MCF 10A (cell line): ENCODE data around the gene MAK. TPM values are rescaled to one million over a fixed set of nuclear protein-coding genes. Genes with fewer than 3 reads are reported as not detected.
A peak's percentile ranks its signal among the peaks of the same experiment; 100 is the strongest.
"Not testable (repeated sequence)": the region's sequence is repeated elsewhere in the genome, so short reads cannot be mapped to it uniquely, and the experiment has no call there.

Source experiments
- BruUV-seq: library from RNA; stranded (reverse); fragments of 400-500 nt; replicated peaks from 2 replicates; lab custom pipeline; 2021; lab: Mats Ljungman, UMichigan
- CTCF ChIA-PET: fragments of 300-600 bp; sonication (Branson Sonifier 250); formaldehyde crosslinking; extraction: SDS; loops from one replicate; lab custom pipeline; 2021; ENCODE audit warnings: antibody characterized with exemption, inconsistent platforms; lab: Yijun Ruan, JAX
- POLR2A ChIA-PET: fragments of 300-600, 350-650 bp; sonication (Branson Sonifier 250); formaldehyde crosslinking; extraction: SDS; loops from one replicate; lab custom pipeline; 2020; ENCODE audit warnings: antibody characterized with exemption, inconsistent platforms; lab: Yijun Ruan, JAX
- DNase-seq: peaks from one replicate; pipeline ENCODE4 v3.0.0-alpha.2; 2018; ENCODE audit not compliant: unreplicated experiment
- H3K27ac Mint-ChIP-seq: one replicate; pipeline ENCODE4 v1.8.0; 2022; ENCODE audit warnings: mild to moderate bottlenecking, low read depth, mixed read lengths; ENCODE audit not compliant: unreplicated experiment
- H3K27me3 Mint-ChIP-seq: one replicate; pipeline ENCODE4 v1.8.0; 2022; ENCODE audit warnings: mixed read lengths; ENCODE audit not compliant: insufficient read depth, unreplicated experiment
- H3K36me3 Mint-ChIP-seq: one replicate; pipeline ENCODE4 v1.8.0; 2022; ENCODE audit warnings: mild to moderate bottlenecking, moderate library complexity, mixed read lengths; ENCODE audit not compliant: insufficient read depth, unreplicated experiment
- H3K4me1 Mint-ChIP-seq: one replicate; pipeline ENCODE4 v1.8.0; 2022; ENCODE audit warnings: mixed read lengths; ENCODE audit not compliant: insufficient read depth, unreplicated experiment
- H3K4me3 Mint-ChIP-seq: one replicate; pipeline ENCODE4 v1.8.0; 2022; ENCODE audit warnings: mild to moderate bottlenecking, moderate library complexity, mixed read lengths; ENCODE audit not compliant: unreplicated experiment
- H3K9me3 Mint-ChIP-seq: one replicate; pipeline ENCODE4 v1.8.0; 2022; ENCODE audit warnings: mixed read lengths; ENCODE audit not compliant: unreplicated experiment
- CTCF ChIP-seq: fragments of 200-600 bp; IDR thresholded peaks from one replicate; pipeline ENCODE4 v1.8.0; 2022; ENCODE audit warnings: antibody characterized with exemption, mild to moderate bottlenecking; ENCODE audit not compliant: unreplicated experiment
- intact Hi-C: fragments of 100-400 bp; cut with micrococcal nuclease; formaldehyde crosslinking; loops from 2 replicates; pipeline ENCODE4 v1.14.1; 2022
- total RNA-seq: library from RNA; stranded (reverse); gene quantifications from 2 replicates; pipeline ENCODE4 v1.2.3, GENCODE V29; 2022

The MAK gene
- total RNA-seq, 1 experiment from 2014 or later = not detected

DNA sequence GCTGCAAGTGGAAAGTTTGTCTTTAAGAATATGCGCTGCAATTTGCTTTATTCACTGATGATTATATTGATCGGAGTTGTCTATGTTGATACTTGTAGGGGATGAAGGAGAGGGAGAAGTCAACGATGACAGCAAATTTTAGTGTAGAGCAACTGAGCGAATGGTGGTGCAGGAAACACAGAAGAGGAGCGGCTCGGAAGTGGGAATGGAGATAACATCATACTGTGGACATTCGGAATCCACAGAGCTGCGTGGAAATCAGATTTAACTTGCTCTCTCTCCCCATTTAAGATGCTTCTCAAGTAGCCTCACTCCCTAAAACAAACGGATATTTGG, 91.5 kb downstream of the MAK start:
- intact Hi-C loops = loop anchor here (1.0 kb wide), 1 partner anchor 24 kb away; the partner anchor contains the start of gene TMEM14C
- H3K36me3 Mint-ChIP-seq = peaks cover 50% of the 10 kb centered on the region
- TF ChIP-seq CTCF = no peak
- peak overlapping the region; percentile 95 for H3K27ac Mint-ChIP-seq
- H3K27me3 Mint-ChIP-seq = no peaks in the 10 kb centered on the region
- CTCF ChIA-PET = interaction anchor here (0.6 to 2.8 kb wide), 9 partner anchors 10 to 260 kb away, joined by 3 to 17 read pairs (median 4); partner anchors contain the start of genes C6orf52, PAK1IP1 and TMEM14C
- POLR2A ChIA-PET = interaction anchor here (0.6 to 7.3 kb wide), 17 partner anchors 9 to 311 kb away, joined by 3 to 185 read pairs (median 4); partner anchors contain the start of genes C6orf52, PAK1IP1 and TMEM14C
- H3K4me3 Mint-ChIP-seq = peak overlapping the region; percentile 95
- no peak for DNase-seq
- H3K9me3 Mint-ChIP-seq = no peaks in the 10 kb centered on the region
- peaks cover 18% of the 10 kb centered on the region for H3K4me1 Mint-ChIP-seq
- BruUV-seq = no TSS peak

GRCh38 chr6:10745116-10745515, 93.2 kb downstream of the MAK start:
- DNase-seq = no peak
- Mint-ChIP-seq H3K36me3 (peaks cover 42% of the 10 kb centered on the region), H3K9me3 (no peaks in the 10 kb centered on the region), H3K27ac (no peak overlapping the region), H3K27me3 (no peaks in the 10 kb centered on the region), H3K4me1 (peaks cover 10% of the 10 kb centered on the region), H3K4me3 (no peak overlapping the region)
- POLR2A ChIA-PET = interaction anchor here (5.0 to 7.3 kb wide), 2 partner anchors 22 to 50 kb away, joined by 41 to 185 read pairs; partner anchors contain the start of genes C6orf52, PAK1IP1 and TMEM14C
- BruUV-seq = no TSS peak
- CTCF ChIA-PET = no interaction called here
- intact Hi-C loops = no loop called here
- TF ChIP-seq CTCF = no peak

DNA sequence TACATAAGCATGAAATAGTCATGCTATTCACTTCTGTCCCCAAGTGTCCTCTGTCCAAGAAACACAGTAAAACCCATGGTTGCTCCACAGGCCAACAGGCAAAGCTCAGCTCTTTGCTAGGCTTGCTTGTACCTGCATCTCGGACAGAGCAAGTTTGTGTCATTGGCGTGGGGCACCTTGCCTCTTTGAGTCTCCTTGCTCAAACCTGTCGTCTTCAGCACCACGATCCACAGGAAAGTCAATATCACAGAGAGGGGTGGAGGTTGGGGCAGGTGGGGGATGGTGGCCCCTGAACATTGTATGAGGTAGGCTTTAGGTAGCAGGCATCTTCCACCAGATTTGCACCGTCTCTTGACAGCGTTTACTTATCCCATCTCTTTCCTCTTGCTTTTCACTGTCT, 94.8 kb downstream of the MAK start:
- CTCF ChIA-PET = interaction anchor here (0.6 to 1.4 kb wide), 2 partner anchors 17 to 212 kb away, joined by 3 read pairs; no protein-coding TSS in a partner anchor
- Mint-ChIP-seq H3K27me3 (no peaks in the 10 kb centered on the region), H3K9me3 (no peaks in the 10 kb centered on the region), H3K4me3 (no peak overlapping the region), H3K4me1 (peaks cover 6% of the 10 kb centered on the region), H3K27ac (no peak overlapping the region), H3K36me3 (peaks cover 48% of the 10 kb centered on the region)
- BruUV-seq = no TSS peak
- intact Hi-C loops = no loop called here
- no peak for TF ChIP-seq CTCF
- no peak for DNase-seq
- POLR2A ChIA-PET = interaction anchor here (1.5 to 7.3 kb wide), 2 partner anchors 20 to 49 kb away, joined by 4 to 185 read pairs; partner anchors contain the start of genes C6orf52, PAK1IP1 and TMEM14C

DNA sequence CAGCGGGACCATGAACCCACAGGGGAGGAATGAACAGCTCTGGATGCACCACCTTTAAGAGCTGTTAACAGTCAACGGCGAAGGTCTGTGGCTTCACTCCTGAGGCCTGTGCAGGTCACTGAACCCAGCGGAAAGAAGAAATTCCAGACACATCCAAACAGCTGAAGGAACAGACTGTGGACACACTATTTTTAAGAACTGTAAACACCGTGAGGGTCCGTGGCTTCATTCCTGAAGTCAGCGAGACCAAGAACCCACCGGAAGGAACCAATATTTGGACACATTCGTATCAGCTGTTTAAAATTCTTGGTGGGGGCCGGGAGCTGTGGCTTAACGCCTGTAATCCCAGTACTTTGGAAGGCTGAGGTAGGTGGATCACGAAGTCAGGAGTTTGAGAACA, 96.1 kb downstream of the MAK start:
- POLR2A ChIA-PET = interaction anchor here (1.5 to 7.3 kb wide), 3 partner anchors 10 to 48 kb away, joined by 4 to 185 read pairs (median 8); partner anchors contain the start of genes C6orf52, PAK1IP1 and TMEM14C
- CTCF ChIA-PET = interaction anchor here (0.7 to 1.4 kb wide), 4 partner anchors 11 to 263 kb away, joined by 3 read pairs; no protein-coding TSS in a partner anchor
- intact Hi-C loops = no loop called here

GRCh38 chr6:10741643-10742042, 96.7 kb downstream of the MAK start:
- H3K27me3 Mint-ChIP-seq, H3K4me3 Mint-ChIP-seq, intact Hi-C loops, H3K4me1 Mint-ChIP-seq, DNase-seq, BruUV-seq, H3K9me3 Mint-ChIP-seq, H3K27ac Mint-ChIP-seq: not testable (repeated sequence)
- POLR2A ChIA-PET = interaction anchor here (0.7 to 1.8 kb wide), 2 partner anchors 9 to 14 kb away, joined by 3 to 8 read pairs; no protein-coding TSS in a partner anchor
- CTCF ChIA-PET = interaction anchor here (1.1 kb wide), 1 partner anchor 99 kb away, joined by 3 read pairs; no protein-coding TSS in a partner anchor
- H3K36me3 Mint-ChIP-seq = peaks cover 42% of the 10 kb centered on the region

More for the DNA sequence above, 96.1 kb downstream of the MAK start:
- H3K36me3 Mint-ChIP-seq = peaks cover 39% of the 10 kb centered on the region
- H3K4me1 Mint-ChIP-seq = peaks cover 6% of the 10 kb centered on the region
- H3K27me3 Mint-ChIP-seq = no peaks in the 10 kb centered on the region
- no peak overlapping the region for H3K4me3 Mint-ChIP-seq
- no peak for DNase-seq
- TF ChIP-seq CTCF = no peak
- no peak overlapping the region for H3K27ac Mint-ChIP-seq
- no peaks in the 10 kb centered on the region for H3K9me3 Mint-ChIP-seq
- no TSS peak for BruUV-seq
